Measurements from ENCODE around the gene TMEM109. TPM values are rescaled to one million over a fixed set of nuclear protein-coding genes. Genes with fewer than 3 reads are reported as not detected.

The TMEM109 gene
- total and polyA plus RNA-seq, 2 of the 13 experiments (the other 11 are each of a cell fraction or from before 2014, with no cell fraction given) = 7.7 to 18.0 TPM

GRCh38 chr11:60913793-60914632 lies at the start of gene TMEM109 (continued):
- TF ChIP-seq PBX3 (CRISPR knock-in tag; IDR thresholded peaks at IDR 0.05; ENCODE audit: borderline replicate concordance) = no peak
- peak; percentile 60; the same call in 1 of the 2 replicates for TF ChIP-seq TEAD2 (CRISPR knock-in tag; IDR thresholded peaks at IDR 0.05)
- TF ChIP-seq ZNF138 (CRISPR knock-in tag; IDR thresholded peaks at IDR 0.05; ENCODE audit: low read depth) = 0 out of 2 replicates have a peak, but pooled peaks have one; percentile 77
- TF ChIP-seq CREM (IDR thresholded peaks at IDR 0.05) = peak; percentile 93
- TF ChIP-seq CREM (CRISPR knock-in tag; IDR thresholded peaks at IDR 0.05) = no peak
- TF ChIP-seq, protein P1, sequence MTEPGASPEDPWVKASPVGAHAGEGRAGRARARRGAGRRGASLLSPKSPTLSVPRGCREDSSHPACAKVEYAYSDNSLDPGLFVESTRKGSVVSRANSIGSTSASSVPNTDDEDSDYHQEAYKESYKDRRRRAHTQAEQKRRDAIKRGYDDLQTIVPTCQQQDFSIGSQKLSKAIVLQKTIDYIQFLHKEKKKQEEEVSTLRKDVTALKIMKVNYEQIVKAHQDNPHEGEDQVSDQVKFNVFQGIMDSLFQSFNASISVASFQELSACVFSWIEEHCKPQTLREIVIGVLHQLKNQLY (CRISPR knock-in tag; IDR thresholded peaks at IDR 0.05) = no peak
- TF ChIP-seq ZNF503 (CRISPR knock-in tag; IDR thresholded peaks at IDR 0.05) = no peak
- TF ChIP-seq ERF (CRISPR knock-in tag; IDR thresholded peaks at IDR 0.05) = no peak; the same call in 1 of the 2 replicates
- no peak for TF ChIP-seq HOXA9 (CRISPR knock-in tag; IDR thresholded peaks at IDR 0.05; ENCODE audit: borderline replicate concordance)
- TF ChIP-seq ZEB1 (IDR thresholded peaks at IDR 0.05; ENCODE audit: insufficient replicate concordance, low read depth) = no peak
- TF ChIP-seq ZNF234 (CRISPR knock-in tag; conservative IDR thresholded peaks at IDR 0.05) = no peak
- TF ChIP-seq ZNF101 (CRISPR knock-in tag; IDR thresholded peaks at IDR 0.05; ENCODE audit: borderline replicate concordance, low read depth) = no peak
- TF ChIP-seq ZNF547 (CRISPR knock-in tag; IDR thresholded peaks at IDR 0.05) = peak; percentile 77
- no peak for TF ChIP-seq ZNF589 (CRISPR knock-in tag; conservative IDR thresholded peaks at IDR 0.05)
- TF ChIP-seq, protein P2, sequence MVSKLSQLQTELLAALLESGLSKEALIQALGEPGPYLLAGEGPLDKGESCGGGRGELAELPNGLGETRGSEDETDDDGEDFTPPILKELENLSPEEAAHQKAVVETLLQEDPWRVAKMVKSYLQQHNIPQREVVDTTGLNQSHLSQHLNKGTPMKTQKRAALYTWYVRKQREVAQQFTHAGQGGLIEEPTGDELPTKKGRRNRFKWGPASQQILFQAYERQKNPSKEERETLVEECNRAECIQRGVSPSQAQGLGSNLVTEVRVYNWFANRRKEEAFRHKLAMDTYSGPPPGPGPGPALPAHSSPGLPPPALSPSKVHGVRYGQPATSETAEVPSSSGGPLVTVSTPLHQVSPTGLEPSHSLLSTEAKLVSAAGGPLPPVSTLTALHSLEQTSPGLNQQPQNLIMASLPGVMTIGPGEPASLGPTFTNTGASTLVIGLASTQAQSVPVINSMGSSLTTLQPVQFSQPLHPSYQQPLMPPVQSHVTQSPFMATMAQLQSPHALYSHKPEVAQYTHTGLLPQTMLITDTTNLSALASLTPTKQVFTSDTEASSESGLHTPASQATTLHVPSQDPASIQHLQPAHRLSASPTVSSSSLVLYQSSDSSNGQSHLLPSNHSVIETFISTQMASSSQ (IDR thresholded peaks at IDR 0.05; ENCODE audit: low read depth) = no peak
- TF ChIP-seq, protein P2 (CRISPR knock-in tag; IDR thresholded peaks at IDR 0.05; ENCODE audit: borderline replicate concordance) = no peak
- no peak for TF ChIP-seq ZBTB1 (CRISPR knock-in tag; IDR thresholded peaks at IDR 0.05; ENCODE audit: borderline replicate concordance)
- TF ChIP-seq DMAP1 (CRISPR knock-in tag; IDR thresholded peaks at IDR 0.05) = no peak
- TF ChIP-seq, protein P3, sequence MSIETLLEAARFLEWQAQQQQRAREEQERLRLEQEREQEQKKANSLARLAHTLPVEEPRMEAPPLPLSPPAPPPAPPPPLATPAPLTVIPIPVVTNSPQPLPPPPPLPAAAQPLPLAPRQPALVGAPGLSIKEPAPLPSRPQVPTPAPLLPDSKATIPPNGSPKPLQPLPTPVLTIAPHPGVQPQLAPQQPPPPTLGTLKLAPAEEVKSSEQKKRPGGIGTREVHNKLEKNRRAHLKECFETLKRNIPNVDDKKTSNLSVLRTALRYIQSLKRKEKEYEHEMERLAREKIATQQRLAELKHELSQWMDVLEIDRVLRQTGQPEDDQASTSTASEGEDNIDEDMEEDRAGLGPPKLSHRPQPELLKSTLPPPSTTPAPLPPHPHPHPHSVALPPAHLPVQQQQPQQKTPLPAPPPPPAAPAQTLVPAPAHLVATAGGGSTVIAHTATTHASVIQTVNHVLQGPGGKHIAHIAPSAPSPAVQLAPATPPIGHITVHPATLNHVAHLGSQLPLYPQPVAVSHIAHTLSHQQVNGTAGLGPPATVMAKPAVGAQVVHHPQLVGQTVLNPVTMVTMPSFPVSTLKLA (IDR thresholded peaks at IDR 0.05) = no peak
- no peak for TF ChIP-seq MTF2 (CRISPR knock-in tag; IDR thresholded peaks at IDR 0.05; ENCODE audit: borderline replicate concordance)
